Psoas muscle (tissue), 8 donors: ENCODE results near the gene ATP9A. TPM values are rescaled to one million over a fixed set of nuclear protein-coding genes. Genes with fewer than 3 reads are reported as not detected.
A peak's percentile ranks its signal among the peaks of the same experiment; 100 is the strongest.

Experiments
- ATAC-seq, 4 donors: fragments of 200-7000 bp; cut with Tn5 transposase; one replicate each; pipeline ENCODE4 v1.9.1; 2020; ENCODE audit warnings: moderate library complexity in 3 of 4, mild to moderate bottlenecking in 2 of 4
- DNase-seq, 2 donors: peaks; one replicate each; pipeline ENCODE4 v3.0.0-alpha.2; 2020
- H3K27ac ChIP-seq: fragments of 200-600 bp; one replicate; pipeline ENCODE4 v1.8.0; 2022
- H3K27me3 ChIP-seq, 3 donors: fragments of 200-600 bp in 1 of 3; one replicate each; pipeline versions ENCODE4 v1.6.1 to v1.8.0; 2013 to 2022; ENCODE audit warnings: low read length in 2 of 3, mild to moderate bottlenecking in 2 of 3, moderate library complexity in 1 of 3; ENCODE audit not compliant: insufficient read depth in 3 of 3
- H3K36me3 ChIP-seq, 2 donors: fragments of 200-600 bp in 1 of 2; one replicate each; pipeline versions ENCODE4 v1.6.1 to v1.8.0; 2013 to 2022; ENCODE audit warnings: low read depth in 1 of 2, mild to moderate bottlenecking in 1 of 2, moderate library complexity in 1 of 2; ENCODE audit not compliant: insufficient read depth in 1 of 2
- H3K4me1 ChIP-seq: fragments of 200-600 bp; one replicate; pipeline ENCODE4 v1.8.0; 2022
- H3K4me3 ChIP-seq: fragments of 200-600 bp; one replicate; pipeline ENCODE4 v1.8.0; 2022; ENCODE audit warnings: mild to moderate bottlenecking
- H3K9me3 ChIP-seq: fragments of 200-600 bp; one replicate; pipeline ENCODE4 v1.8.0; 2022
- WGBS, 3 donors: extraction: QIAGEN DNeasy Blood & Tissue Kit; methylation state at CpG; one replicate each; pipeline versions ENCODE4 v1.1.6 to v1.1.7; 2013; 5-methylcytosine and 5-hydroxymethylcytosine counted together
- intact Hi-C, 2 donors: fragments of 100-400 bp; cut with DNase I; formaldehyde crosslinking; loops; one replicate each; pipeline versions ENCODE4 v1.11.0 to v1.14.2; 2022
- polyA plus RNA-seq, 3 donors: library from polyadenylated mRNA; stranded (reverse); fragments of 200-250 nt; gene quantifications; one replicate each; pipeline ENCODE4 v1.2.3, GENCODE V29; 2013
- total RNA-seq, 4 donors: library from RNA; stranded (reverse); fragmentation: NEBNext Ultra II Directional in 2 of 4; extraction: Animal tissue kit (Norgen Biotek cat#: 25700) in 2 of 4; gene quantifications; one replicate each; pipeline versions ENCODE4 v1.2.1 to v1.2.4, GENCODE V29; 2021 to 2023
- TF ChIP-seq, protein P1 (sequence below): fragments of 200-600 bp; IDR thresholded peaks from one replicate; pipeline ENCODE4 v1.8.0; 2022; ENCODE audit warnings: antibody characterized with exemption
- donor health status: healthy with polysubstance abuse.
- donor health status: DM: no; HTN: no; CAD: no; lungs with moderate emphysema.
- donor health status: Bipolar disorder and iron deficiency.
- donor health status: healthy.
- donor health status: DM: yes; HTN: yes; CAD: no.
- donor health status: DM: no; HTN: no; CAD: no.
- donor health status: DM: no; HTN: no; CAD: no.
- donor health status: DM: yes; HTN: yes; CAD: no.

The ATP9A gene
- total and polyA plus RNA-seq, 7 donors = 1.8 to 42.3 (median 17.2) TPM

DNA sequence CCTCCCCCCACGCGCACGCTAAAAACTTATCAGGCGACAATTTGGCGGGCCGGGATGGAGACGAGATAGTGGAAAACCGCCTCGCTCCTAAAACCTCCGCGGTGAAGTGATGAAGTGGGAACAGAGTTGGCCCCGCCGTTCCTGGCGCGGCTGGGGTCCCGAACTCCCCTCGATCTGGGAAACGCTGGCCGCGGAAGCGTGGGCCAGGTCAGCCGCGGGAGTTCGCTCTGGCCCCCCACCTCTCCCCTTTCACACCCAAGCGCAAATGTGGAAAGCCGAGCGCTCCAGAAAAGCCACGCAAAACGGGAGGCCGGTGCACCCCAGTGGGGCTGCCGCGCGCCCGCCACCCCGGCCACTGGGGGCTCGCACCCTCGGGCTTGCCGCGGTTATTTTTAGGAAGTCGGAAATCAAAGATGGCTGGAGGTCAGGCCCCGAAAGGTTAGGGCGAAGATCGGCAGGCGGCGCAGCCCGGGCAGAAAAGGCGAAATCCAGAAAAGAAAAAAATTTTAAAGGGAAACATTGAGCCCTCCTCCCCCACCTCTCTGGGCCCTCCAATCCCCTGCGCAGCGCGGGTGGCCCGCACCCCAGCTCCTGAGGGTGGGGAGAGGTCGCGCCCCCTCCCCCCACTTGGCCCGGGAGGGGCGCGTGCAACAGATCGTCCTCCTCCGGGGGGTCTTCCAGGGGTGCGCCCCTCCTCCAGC, 33.1 kb upstream of the ATP9A start:
- Histone ChIP-seq H3K27me3 (peaks cover 3 to 55% (median 21%) of the 10 kb centered on the region in 3 donors), H3K36me3 (no peaks in the 10 kb centered on the region), H3K4me3 (peak overlapping the region; percentile 53), H3K4me1 (peaks cover 8% of the 10 kb centered on the region), H3K27ac (no peak overlapping the region), H3K9me3 (no peaks in the 10 kb centered on the region)
- intact Hi-C loops = loop anchor here in 1 of 2 donors (10.0 kb wide), 1 partner anchor 154 kb away; no protein-coding TSS in a partner anchor
- TF ChIP-seq, protein P1, sequence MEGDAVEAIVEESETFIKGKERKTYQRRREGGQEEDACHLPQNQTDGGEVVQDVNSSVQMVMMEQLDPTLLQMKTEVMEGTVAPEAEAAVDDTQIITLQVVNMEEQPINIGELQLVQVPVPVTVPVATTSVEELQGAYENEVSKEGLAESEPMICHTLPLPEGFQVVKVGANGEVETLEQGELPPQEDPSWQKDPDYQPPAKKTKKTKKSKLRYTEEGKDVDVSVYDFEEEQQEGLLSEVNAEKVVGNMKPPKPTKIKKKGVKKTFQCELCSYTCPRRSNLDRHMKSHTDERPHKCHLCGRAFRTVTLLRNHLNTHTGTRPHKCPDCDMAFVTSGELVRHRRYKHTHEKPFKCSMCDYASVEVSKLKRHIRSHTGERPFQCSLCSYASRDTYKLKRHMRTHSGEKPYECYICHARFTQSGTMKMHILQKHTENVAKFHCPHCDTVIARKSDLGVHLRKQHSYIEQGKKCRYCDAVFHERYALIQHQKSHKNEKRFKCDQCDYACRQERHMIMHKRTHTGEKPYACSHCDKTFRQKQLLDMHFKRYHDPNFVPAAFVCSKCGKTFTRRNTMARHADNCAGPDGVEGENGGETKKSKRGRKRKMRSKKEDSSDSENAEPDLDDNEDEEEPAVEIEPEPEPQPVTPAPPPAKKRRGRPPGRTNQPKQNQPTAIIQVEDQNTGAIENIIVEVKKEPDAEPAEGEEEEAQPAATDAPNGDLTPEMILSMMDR = no peak
- ATAC-seq = no peak
- DNase-seq = no peak
- WGBS, 3 donors = 1% methylated on average over 55 to 59 of the region's 59 CpGs

DNA sequence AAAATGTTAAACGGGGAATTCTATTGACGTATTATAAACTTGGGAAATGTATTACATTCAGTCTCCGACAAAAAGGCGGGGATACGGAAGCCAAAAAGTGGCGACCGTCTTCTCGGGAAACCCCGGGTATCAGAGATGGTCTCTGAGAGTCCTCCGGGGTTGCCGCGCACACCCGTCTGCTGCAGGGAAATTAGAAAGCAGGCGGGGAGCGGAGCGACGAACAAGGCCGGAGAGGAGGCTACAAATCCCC, 32.6 kb upstream of the ATP9A start:
- WGBS, 3 donors = 0 to 1% (median 1%) methylated on average over 18 of the region's 18 CpGs
- Histone ChIP-seq H3K27me3 (peaks cover under 1 to 50% (median 21%) of the 10 kb centered on the region in 3 donors), H3K4me1 (peaks cover 8% of the 10 kb centered on the region), H3K9me3 (no peaks in the 10 kb centered on the region), H3K36me3 (no peaks in the 10 kb centered on the region), H3K4me3 (peak overlapping the region; percentile 53), H3K27ac (no peak overlapping the region)
- TF ChIP-seq, protein P1 = no peak
- no peak for ATAC-seq
- no peak for DNase-seq
- intact Hi-C loops = loop anchor here in 1 of 2 donors (10.0 kb wide), 1 partner anchor 154 kb away; no protein-coding TSS in a partner anchor

DNA sequence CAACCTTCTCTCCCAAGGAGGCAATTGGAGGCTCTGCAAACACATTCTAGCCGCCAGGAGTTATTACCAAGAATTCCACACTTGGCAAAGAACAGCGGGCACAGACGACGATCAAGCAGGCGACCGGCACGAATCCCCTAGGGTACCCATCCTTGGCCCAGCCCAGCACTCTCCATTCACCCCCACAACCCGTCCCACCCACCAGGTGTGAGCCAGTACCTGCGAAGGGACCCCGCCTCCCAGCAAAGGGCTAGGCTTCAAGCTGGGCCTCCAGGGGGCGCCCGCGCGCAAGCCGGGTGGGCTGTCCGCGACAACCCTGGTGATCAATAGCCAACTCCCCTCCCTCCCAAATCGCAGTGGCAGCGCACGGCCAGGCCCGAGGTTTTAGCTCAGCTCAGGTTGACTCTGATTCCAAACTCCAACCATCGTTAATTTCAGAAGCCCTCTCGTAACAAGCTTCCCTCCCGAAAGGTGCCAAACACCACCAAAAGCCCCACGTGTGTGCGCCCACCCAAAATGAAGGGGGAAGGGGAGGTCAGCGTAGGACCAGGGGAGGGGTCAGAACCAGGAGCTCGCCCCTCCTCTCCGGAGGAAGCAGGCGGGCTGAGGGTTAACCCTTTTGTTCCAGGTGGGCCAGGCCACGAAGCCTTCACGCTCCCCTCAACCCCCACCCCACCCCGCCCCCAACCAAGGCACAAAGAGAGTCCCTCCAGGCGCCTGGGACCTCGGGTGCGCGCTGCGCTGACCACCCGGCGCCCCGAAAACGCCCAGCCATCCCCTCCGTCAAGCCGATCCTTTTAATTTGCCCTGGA, 32.1 kb upstream of the ATP9A start:
- peaks cover 0 to 48% (median 21%) of the 10 kb centered on the region in 3 donors for H3K27me3 ChIP-seq
- no peaks in the 10 kb centered on the region for H3K9me3 ChIP-seq
- H3K4me1 ChIP-seq = peaks cover 8% of the 10 kb centered on the region
- intact Hi-C loops = loop anchor here in 1 of 2 donors (10.0 kb wide), 1 partner anchor 155 kb away; no protein-coding TSS in a partner anchor
- peak in 1 of 4 donors; percentile 37 for ATAC-seq
- 1 to 2% (median 2%) methylated on average over 41 to 44 of the region's 44 CpGs for WGBS, 3 donors
- H3K27ac ChIP-seq = no peak overlapping the region
- no peaks in the 10 kb centered on the region for H3K36me3 ChIP-seq
- peak overlapping the region; percentile 53 for H3K4me3 ChIP-seq
- peak; percentile 36 to 57 for DNase-seq
- TF ChIP-seq, protein P1 = peak; percentile 53

DNA sequence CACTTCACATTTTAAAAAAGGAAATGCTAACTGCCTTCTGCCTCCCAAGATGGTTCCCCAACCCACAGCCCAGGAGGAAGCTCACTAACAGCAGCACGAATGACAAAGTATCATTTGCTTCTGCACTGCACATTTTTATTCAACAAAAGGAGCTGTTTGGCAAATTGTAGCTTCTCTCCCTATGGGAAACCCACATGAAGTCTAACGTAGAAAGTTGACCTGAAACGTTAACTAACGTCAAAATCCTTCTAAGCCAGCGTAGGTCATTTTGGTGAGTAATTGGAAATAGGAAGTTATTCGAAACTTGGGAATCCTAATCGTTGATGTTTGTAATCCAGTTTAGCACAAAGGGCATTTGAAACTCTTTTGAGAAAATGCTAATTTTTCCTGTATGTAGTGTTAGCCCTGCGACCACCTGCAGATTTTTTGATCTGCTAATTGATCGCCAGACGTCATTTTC, 31.2 kb upstream of the ATP9A start:
- no peak for ATAC-seq
- Histone ChIP-seq H3K4me1 (peaks cover 8% of the 10 kb centered on the region), H3K36me3 (no peaks in the 10 kb centered on the region), H3K27ac (no peak overlapping the region), H3K27me3 (peaks cover 0 to 48% (median 21%) of the 10 kb centered on the region in 3 donors), H3K4me3 (no peak overlapping the region), H3K9me3 (no peaks in the 10 kb centered on the region)
- intact Hi-C loops = loop anchor here in 1 of 2 donors (10.0 kb wide), 1 partner anchor 285 kb away; no protein-coding TSS in a partner anchor
- no peak for DNase-seq
- WGBS, 3 donors = 18 to 24% (median 19%) methylated on average over 10 of the region's 10 CpGs
- TF ChIP-seq, protein P1 = no peak
